C4-2B (cell line): ENCODE data around the gene MTIF3.

Experiments used
- ZFX ChIP-seq: fragments of 450-650 bp; IDR thresholded peaks from 2 replicates; pipeline ENCODE4 v1.6.1; 2017
- TF ChIP-seq, protein P1 (sequence below): fragments of 450-650 bp; conservative IDR thresholded peaks from 2 replicates; pipeline ENCODE4 v1.5.1; 2017; ENCODE audit warnings: mild to moderate bottlenecking

DNA sequence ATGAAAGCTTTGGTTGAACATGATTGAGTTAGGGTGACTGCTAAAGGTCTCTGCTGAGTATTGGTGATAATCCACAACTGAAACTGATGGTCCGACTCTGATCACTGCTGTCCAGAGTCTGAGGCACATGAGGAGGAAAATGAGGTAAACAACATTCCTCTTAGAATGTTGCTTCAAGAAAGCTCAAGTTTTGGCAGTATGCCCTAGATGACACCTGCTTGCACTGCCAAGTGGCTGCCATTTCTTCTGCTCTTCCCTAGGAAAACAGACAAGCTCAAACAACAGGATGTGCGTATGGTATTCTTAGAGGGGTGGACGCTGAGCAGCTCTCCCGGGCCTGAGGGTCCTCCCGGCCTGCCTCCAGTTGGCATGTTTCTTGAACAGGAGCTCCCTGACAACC is 15.2 kb upstream of the MTIF3 start:
- TF ChIP-seq, protein P1, sequence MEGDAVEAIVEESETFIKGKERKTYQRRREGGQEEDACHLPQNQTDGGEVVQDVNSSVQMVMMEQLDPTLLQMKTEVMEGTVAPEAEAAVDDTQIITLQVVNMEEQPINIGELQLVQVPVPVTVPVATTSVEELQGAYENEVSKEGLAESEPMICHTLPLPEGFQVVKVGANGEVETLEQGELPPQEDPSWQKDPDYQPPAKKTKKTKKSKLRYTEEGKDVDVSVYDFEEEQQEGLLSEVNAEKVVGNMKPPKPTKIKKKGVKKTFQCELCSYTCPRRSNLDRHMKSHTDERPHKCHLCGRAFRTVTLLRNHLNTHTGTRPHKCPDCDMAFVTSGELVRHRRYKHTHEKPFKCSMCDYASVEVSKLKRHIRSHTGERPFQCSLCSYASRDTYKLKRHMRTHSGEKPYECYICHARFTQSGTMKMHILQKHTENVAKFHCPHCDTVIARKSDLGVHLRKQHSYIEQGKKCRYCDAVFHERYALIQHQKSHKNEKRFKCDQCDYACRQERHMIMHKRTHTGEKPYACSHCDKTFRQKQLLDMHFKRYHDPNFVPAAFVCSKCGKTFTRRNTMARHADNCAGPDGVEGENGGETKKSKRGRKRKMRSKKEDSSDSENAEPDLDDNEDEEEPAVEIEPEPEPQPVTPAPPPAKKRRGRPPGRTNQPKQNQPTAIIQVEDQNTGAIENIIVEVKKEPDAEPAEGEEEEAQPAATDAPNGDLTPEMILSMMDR: no peak
- no peak for TF ChIP-seq ZFX
